ENCODE measurements around the gene HS2ST1.
"Not testable (repeated sequence)": the region's sequence is repeated elsewhere in the genome, so short reads cannot be mapped to it uniquely, and the experiment has no call there.

Gene HS2ST1

DNA sequence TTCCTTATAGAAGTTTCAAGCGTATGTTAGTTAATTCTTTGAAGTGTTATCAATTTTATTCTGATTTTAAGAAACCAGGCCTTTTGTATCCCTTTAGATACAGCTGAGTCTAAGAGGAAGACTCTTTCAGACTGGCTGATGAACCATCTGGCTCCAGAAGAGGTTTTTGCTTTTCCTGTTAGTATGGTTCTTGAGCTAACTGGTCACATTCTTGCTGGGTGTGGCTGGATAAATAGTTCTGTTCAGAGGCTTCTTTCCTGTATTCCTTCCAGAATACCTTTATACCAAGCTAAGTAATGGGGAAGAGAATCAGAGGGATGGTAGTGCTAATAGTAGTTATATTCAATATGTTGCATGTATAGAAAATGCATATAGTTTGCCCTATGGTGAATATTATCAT is 12.4 kb downstream of the HS2ST1 start:
- DNase-seq: no peak

DNA sequence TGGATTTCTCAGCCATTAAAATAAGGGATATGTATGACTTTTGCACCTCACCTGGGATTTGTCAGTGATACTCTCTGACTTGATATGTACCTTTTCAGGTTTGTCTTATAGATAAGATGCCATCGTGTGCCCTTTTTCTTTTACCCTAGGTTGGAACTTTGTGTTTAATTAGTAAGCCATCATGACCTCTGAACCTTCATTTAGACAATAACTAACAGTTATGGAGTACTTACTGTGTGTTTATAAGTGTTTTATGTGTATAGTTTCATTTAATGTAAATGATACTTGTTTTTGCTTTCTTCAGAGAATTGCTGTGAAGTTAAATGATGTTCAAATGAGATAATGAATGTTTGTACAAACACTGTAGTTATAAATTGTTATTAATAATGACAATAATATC is 14.4 kb downstream of the HS2ST1 start:
- no peak for DNase-seq

DNA sequence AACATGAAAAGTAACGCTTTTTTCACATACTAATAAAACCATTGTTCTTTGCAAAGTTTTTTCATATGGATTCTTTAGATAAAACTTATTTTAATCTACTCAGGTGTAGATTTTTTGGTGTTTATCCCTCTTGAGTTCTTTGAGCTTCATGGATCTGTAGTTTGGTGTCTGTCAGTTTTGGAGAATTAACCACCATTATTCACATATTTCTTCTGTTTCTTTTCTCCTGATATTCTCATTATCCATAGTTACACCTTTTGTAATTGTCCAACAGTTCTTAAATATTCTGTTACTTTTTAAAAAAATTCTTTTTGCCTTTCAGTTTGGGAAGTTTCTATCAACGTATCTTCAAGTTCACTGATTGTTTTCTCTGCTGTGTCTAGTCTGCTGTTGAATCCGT is 18.6 kb downstream of the HS2ST1 start:
- DNase-seq: no peak

- no peak for DNase-seq
These were observed 19.3 kb downstream of the HS2ST1 start for GRCh38 chr1:86933562-86934377.

DNA sequence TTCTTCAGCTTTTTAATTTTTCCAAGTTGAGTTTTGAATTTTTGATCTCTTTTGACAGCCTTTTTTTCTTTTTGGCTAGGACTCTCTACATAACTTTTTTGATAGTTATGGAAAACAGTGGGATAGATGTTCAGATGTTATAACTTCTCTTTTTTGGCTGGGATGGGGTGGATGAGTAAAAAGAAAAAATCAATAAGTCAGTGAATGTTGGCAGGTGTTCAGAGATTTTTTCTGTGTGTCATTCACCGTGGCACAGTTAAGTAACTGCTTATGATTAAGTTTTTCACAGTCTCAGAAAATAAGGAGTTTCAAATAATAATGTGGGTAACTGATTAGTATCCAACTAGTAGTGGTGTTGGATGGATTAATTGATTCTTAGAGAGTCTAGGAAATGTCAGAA is 24.0 kb downstream of the HS2ST1 start:
- DNase-seq: no peak

DNA sequence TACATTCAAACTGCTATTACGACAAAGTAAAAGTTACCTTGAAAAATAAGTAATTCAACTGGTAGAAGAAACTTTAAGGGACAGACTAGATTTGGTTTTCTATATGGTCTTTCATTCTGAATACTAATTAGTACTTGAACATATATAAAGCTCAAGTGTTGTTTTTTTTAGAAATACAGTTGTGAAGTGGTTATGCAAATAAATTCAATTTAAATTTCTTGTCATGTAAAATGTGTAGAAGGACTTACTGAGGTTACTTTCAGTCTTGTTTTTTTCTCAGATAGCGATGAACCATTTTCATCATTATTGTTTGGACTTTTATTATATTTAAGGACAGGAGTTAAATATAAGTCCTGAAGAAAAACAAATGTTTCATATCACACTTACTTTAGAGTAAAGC is 24.4 kb downstream of the HS2ST1 start:
- DNase-seq: no peak

DNA sequence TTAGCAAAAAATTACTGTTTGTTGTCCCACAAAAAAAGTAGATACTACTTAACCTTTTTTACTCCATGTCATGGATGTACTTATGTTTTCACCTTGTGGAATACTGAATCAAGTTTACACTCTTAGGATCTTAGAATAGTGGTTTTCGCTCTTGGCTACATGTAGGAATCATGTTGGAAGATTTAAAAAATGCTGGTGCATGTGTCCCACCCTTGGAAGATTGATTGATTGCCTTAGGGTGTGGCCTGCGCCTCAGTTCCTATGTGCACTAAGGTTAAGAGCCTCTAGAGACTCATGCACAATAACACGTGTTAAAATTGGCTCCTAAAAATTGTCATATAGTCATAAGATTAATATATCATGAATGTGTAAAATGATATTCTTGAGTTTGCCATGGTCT is 25.0 kb downstream of the HS2ST1 start:
- no peak for DNase-seq

- DNase-seq: no peak
These were observed 26.2 kb downstream of the HS2ST1 start for GRCh38 chr1:86940599-86940998.

- no peak for DNase-seq
These were observed 27.6 kb downstream of the HS2ST1 start for GRCh38 chr1:86942042-86942441.

GRCh38 chr1:86942743-86943142 is 28.3 kb downstream of the HS2ST1 start:
- no peak for DNase-seq

GRCh38 chr1:86948212-86948611 is 33.8 kb downstream of the HS2ST1 start:
- no peak for DNase-seq

GRCh38 chr1:86950712-86951419 is 36.4 kb downstream of the HS2ST1 start:
- no peak for DNase-seq

GRCh38 chr1:86951430-86951829 is 37.0 kb downstream of the HS2ST1 start:
- DNase-seq: no peak

GRCh38 chr1:86953167-86953566 is 38.7 kb downstream of the HS2ST1 start:
- no peak for DNase-seq

DNA sequence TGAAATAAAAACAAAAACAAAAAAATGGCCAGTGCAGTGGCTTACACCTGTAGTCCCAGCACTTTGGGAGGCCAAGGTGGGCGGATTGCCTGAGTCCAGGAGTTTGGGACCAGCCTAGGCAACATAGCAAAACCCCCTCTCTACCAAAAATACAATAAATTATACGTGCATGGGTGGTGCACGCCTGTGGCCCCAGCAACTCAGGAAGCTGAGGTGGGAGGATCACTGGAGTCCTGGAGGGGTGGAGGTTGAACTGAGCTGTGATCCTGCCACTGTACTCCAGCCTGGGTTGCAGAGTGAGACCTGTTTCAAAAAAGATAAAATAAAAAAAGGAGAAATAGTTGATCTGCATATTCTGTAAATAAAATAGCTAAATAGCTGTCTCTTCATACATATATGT is 41.2 kb downstream of the HS2ST1 start:
- no peak for DNase-seq

DNA sequence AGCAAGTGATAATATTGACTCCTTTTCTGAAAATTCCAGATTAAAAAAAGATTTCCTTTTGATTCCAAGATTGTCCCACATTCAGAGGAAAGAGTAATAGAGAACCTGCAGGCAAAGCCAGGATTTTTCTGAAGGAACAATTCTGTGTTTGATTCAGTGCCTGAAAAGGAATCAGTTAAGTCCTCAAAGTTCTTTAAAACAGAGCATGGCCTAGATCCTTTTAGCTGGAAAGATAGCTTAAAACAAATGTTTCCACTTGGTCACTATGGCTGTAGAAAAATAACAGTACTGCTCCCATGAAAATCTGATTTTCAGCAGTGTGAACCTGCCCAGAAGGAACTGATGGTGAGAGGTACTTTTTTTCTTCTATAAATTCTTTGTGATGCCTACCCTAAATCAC is 41.8 kb downstream of the HS2ST1 start:
- no peak for DNase-seq

- no peak for DNase-seq
These were observed 42.8 kb downstream of the HS2ST1 start for GRCh38 chr1:86957221-86957620.

- DNase-seq: no peak
These were observed 46.1 kb downstream of the HS2ST1 start for GRCh38 chr1:86960548-86960947.

GRCh38 chr1:86963841-86964240 is 49.4 kb downstream of the HS2ST1 start:
- DNase-seq: not testable (repeated sequence)

- peak in 1 of 2 donors; percentile 19 for DNase-seq
These were observed 50.8 kb downstream of the HS2ST1 start for GRCh38 chr1:86965012-86965826.

GRCh38 chr1:86965827-86966182 is 51.4 kb downstream of the HS2ST1 start:
- no peak for DNase-seq

GRCh38 chr1:86970938-86971337 is 56.5 kb downstream of the HS2ST1 start:
- DNase-seq: no peak

- no peak for DNase-seq
These were observed 57.3 kb downstream of the HS2ST1 start for GRCh38 chr1:86971778-86972177.

DNA sequence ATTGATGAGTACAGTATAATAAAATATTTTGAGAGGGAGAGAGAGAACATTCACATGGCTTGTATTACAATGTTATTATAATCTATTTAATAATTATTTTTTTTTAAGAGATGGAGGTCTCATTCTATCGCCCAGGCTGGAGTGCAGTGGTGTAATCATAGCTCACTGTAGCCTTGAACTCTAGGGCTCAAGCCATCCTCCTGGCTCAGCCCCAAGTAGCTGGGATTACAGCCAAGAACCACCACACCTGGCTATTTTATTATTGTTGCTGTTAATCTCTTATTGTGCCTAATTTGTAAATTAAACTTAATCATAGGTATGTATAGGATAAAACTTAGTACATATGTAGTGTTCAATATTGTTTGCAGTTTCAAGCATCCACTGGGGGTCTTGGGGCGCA is 57.8 kb downstream of the HS2ST1 start:
- DNase-seq: no peak
